HG02870 (cell line): ENCODE data around the gene TUBD1.
A peak's percentile ranks its signal among the peaks of the same experiment; 100 is the strongest.
"Not testable (repeated sequence)": the region's sequence is repeated elsewhere in the genome, so short reads cannot be mapped to it uniquely, and the experiment has no call there.

Experiments used
- ATAC-seq: cut with Tn5 transposase; IDR thresholded peaks from one replicate; pipeline ENCODE4 v1.9.1; 2021; ENCODE audit warnings: mild to moderate bottlenecking, moderate library complexity; ENCODE audit not compliant: unreplicated experiment

Gene TUBD1, protein sequence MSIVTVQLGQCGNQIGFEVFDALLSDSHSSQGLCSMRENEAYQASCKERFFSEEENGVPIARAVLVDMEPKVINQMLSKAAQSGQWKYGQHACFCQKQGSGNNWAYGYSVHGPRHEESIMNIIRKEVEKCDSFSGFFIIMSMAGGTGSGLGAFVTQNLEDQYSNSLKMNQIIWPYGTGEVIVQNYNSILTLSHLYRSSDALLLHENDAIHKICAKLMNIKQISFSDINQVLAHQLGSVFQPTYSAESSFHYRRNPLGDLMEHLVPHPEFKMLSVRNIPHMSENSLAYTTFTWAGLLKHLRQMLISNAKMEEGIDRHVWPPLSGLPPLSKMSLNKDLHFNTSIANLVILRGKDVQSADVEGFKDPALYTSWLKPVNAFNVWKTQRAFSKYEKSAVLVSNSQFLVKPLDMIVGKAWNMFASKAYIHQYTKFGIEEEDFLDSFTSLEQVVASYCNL

GRCh38 chr17:59892924-59893675, at the start of gene TUBD1, which contains the start of gene RPS6KB1:
Gene TUBD1, minus strand, starts transcription at chr17:59892943. Its CDS starts 1,941 bp downstream, at chr17:59891002.
Gene RPS6KB1, plus strand, starts transcription at chr17:59893121. Its CDS starts 64 bp downstream, at chr17:59893185.
- peak; percentile 90 for ATAC-seq

- no peak for ATAC-seq
These were observed 48.4 kb upstream of the TUBD1 start for GRCh38 chr17:59941131-59941530.

- not testable (repeated sequence) for ATAC-seq
These were observed 48.0 kb upstream of the TUBD1 start for GRCh38 chr17:59940697-59941096.

DNA sequence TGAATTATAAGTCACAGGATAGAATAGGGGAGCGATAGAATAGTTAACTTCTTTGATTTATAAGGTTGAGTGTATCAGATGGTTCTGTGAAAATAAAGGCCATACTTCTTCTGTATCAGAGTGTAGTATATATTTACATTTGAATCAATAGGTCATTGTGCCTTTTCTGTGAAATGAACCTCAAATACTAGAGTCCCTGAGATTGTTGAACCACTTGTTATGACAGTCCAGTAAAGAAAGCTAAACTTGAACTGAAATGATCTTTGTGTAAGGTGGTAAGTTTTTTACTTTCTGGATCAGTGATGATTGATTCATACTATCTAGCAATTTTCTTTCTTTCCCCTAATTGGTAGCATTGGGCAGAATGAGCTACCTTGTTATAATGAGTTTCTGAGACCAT, 40.6 kb upstream of the TUBD1 start:
- not testable (repeated sequence) for ATAC-seq

DNA sequence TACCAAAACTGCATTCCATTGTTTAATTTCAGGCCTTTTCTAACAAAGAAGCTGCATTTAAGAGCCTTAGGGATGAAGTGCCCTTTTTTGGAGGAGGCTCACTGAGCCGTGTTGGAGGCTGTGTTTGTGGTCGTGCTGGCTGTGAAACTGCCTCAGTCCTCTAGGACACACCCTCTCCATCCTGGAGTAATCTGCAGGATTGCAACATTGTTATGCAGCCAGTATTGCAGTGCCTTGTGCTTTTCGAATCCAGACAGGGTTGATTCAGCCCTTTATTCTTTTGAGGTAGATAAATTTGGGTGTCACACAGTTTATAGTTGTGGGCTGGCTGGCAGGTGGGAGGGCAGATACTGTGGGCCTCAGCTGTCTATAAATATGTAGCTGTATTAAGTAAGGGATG, 38.0 kb upstream of the TUBD1 start:
- not testable (repeated sequence) for ATAC-seq

DNA sequence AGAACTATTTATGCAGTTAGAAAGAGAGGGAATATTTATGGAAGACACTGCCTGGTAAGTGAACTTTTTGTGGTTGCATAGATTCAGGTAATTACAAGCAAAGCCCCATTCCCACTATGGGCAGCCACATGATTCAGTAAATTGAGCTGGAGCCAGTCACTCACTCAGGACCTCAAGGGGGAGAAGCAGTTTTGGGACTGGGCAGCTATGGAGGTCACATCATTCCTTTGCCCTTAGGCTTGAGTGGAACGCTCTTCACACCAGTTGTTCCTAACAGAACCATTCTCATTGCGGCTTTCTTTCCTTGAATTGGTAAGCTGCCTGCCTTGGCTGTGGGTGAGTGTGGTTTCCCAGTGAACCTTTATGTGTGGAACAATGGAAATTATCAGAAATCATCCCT, 37.4 kb upstream of the TUBD1 start:
- ATAC-seq = not testable (repeated sequence)

DNA sequence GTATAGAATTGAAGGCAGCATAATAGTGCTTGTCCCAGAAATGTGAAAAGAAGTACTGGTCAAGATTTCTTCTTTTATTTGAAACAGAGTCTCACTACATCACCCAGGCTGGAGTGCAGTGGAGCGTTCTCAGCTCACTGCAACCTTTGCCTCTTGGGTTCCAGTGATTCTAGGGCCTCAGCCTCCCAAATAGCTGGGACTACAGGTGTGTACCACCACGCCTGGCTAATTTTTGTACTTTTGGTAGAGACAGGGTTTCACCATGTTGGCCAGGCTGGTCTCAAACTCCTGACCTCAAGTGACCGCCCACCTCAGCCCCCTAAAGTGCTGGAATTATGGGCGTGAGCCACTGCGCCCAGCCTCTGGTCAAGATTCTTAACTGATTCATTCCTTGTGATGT, 27.9 kb upstream of the TUBD1 start:
- ATAC-seq = not testable (repeated sequence)

DNA sequence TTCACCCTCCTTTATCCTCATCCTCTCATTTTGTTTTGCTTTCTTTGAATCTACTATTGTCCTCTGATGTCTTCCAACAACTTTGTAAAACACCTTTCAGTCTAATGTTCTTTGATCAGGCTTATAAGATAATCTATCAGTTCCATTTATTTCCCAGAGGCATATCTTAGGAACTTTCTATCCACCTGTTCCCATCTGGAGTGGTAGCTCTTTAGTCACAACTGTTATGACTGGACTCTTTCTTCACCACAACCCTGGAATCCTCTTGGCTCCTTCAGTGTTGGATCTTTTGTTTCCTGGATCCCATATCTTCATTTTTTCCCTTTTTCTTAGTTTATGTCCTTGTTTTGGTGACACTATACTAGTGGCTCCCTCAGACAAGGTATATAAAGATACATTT, 23.7 kb upstream of the TUBD1 start:
- ATAC-seq = no peak

- ATAC-seq = no peak
These were observed 21.6 kb upstream of the TUBD1 start for GRCh38 chr17:59914274-59914854.

DNA sequence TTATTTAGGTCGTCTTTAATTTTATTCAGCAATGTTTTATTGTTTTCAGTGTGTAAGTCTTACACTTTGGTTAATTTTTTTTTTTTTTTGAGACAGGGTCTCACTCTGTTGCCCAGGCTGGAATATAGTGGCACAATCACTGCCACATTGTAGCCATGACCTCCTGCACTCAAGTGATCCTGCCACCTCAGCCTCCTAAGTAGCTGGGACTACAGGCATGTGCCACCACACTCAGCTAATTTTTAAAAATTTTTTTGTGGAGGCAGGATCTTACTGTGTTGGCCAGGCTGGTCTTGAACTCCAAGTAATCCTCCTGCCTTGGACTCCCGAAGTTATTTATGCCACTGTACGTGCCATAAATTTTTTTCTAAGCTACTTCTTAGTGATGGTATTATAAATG, 14.7 kb upstream of the TUBD1 start:
- no peak for ATAC-seq

DNA sequence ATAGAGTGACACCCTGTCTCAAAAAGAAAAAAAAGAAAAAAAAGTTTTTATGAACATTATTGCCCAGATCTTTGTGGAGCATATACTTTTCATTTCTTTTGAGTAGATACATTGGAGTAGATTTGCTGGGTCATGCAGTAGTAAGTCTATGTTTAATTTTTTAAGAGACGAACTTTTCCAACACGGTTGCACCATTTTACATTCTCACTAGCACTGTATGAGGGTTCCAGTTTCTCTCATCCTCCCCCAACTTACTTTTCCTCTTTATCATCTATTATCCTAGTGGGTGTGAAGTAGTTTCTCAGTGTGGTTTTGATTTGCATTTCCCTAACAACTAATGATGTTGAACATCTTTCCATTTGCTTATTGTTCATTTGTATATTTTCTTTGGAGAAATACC, 10.7 kb upstream of the TUBD1 start:
- ATAC-seq = no peak

DNA sequence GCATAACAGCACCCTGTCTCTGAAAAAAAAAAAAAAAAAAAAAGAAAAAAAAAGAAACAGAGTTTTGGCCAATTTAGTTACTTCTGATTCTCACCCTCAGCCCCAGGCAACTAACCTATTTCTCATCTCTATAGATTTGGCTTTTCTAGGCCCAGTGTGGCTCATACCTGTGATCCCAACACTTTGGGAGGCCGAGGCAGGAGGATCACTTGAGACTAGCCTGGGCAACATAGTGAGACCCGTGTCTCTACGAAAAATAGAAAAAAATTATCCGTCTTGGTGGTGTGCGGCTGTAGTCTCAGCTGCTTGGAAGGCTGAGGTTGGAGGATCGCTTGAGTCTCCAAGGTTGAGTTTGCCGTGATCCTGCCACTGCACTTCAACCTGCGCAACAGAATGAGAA, 8.9 kb upstream of the TUBD1 start:
- ATAC-seq = no peak

- no peak for ATAC-seq
These were observed 6.4 kb upstream of the TUBD1 start for GRCh38 chr17:59899099-59899498.

GRCh38 chr17:59897090-59897489, 4.3 kb upstream of the TUBD1 start:
- no peak for ATAC-seq

DNA sequence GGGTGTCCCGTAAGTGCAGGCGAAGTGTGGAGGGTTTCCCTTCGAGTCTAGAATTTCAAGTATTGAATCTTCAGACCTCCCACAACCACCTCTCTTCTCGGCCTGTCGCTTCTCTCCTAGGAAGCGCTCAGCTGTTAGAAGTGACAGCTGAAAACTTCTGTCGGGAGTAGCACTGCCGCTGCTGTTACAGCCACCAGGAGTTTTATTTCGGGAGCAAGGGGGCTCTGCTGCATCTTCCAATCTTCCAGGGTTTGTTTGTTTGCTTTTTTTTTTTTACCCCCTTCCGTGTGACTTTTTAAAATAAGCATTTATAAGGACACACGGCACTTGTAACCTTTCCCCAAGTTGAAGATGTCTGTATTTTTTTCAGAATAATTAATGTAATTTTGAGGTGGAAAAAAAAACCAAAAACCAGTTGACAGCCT, 945 bp upstream of the TUBD1 start:
- no peak for ATAC-seq

DNA sequence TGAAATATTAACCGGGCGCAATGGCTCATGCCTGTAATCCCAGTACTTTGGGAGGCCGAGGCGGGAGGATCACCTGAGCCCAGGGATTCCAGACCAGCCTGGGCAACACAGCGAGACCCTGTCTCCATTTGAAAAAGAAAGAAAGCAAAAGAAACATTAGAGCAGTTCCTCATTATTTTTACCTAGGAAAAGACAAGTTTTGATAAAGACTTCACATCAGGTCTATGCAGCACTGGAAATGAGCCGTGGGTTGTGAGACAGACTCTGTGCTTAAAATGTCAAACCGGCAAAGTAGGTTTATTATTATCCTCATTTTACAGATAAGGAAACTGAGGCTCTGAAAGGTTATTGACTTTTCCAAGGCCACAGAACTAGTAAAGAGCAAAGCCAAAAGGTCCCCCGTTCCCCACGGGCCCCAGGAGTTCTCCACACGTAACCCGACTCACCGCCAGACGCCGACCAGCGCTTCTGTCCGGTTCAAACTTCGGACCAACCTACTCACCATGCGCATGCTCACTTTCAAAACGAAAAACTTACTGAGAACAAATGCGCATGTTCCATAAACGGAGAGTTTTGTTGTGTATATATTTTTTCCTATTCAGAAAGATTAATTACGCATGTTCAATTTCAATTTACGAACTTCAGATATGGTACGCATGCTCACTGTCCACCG, 356 bp downstream of the TUBD1 start:
- peak; percentile 52 for ATAC-seq

GRCh38 chr17:59890720-59891119, 2.0 kb downstream of the TUBD1 start:
- ATAC-seq = no peak

- ATAC-seq = no peak
These were observed 4.5 kb downstream of the TUBD1 start for GRCh38 chr17:59888145-59888750.

DNA sequence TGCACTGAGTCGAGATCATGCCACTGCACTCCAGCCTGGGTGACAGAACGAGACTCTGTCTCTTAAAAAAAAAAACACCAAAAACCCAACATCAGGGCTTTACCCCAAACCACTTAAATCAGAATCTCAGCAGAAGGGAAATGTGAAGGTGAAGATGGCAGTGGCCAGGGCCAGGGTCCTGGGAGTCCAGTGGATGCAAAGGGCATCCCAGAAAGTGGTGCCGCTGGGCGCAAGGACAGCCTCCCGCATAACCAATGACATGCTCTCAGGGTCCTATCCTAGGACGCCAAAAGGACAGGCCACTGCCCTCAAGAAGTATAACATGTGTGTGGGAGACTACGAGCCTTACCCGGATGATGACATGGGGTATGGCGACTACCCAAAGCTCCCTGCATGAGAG, 7.9 kb downstream of the TUBD1 start:
- no peak for ATAC-seq

GRCh38 chr17:59878624-59879023, 14.1 kb downstream of the TUBD1 start:
- no peak for ATAC-seq

GRCh38 chr17:59877965-59878364, 14.8 kb downstream of the TUBD1 start:
- no peak for ATAC-seq
